Upper lobe of left lung (tissue), 4 donors: ENCODE measurements around the gene SPSB1.

Experiments
- CTCF ChIP-seq, 6 experiments: fragments of 450-650 bp in 4 of 6; fragments of 200-600 bp in 2 of 6; sonication (generic) in 2 of 6; IDR thresholded peaks; one replicate each; pipeline ENCODE4 v1.5.1; 2016 to 2019; ENCODE audit warnings: antibody characterized with exemption in 6 of 6
- EP300 ChIP-seq, 4 donors: sonication (generic); formaldehyde crosslinking; IDR thresholded peaks; one replicate each; pipeline ENCODE4 v1.5.1; 2017; ENCODE audit warnings: antibody characterized with exemption in 4 of 4, control low read depth in 2 of 4
- POLR2A ChIP-seq, 4 donors: fragments of 450-650 bp; IDR thresholded peaks; one replicate each; pipeline ENCODE4 v1.5.1; 2016 to 2017; ENCODE audit warnings: antibody characterized with exemption in 4 of 4, mild to moderate bottlenecking in 2 of 4

GRCh38 chr1:9343269-9343668, 50.6 kb downstream of the SPSB1 start:
- TF ChIP-seq CTCF (IDR thresholded peaks at IDR 0.05) (no peak), POLR2A (IDR thresholded peaks at IDR 0.05) (no peak), EP300 (IDR thresholded peaks at IDR 0.05) (no peak)
